HepG2 (cell line): ENCODE results near the gene HPD.

ENCODE experiments used
- CTCF ChIP-seq: sonication (generic); formaldehyde crosslinking; IDR thresholded peaks from 2 replicates; pipeline ENCODE4 v1.5.0; 2020; ENCODE audit warnings: mild to moderate bottlenecking, missing genetic modification reagents, moderate library complexity
- EP300 ChIP-seq, 3 experiments: sonication (generic) in 1 of 3; formaldehyde crosslinking in 1 of 3; IDR thresholded peaks; 2 replicates each; pipeline versions ENCODE4 v1.5.1 to v1.6.1; 2011 to 2020; ENCODE audit warnings: low read depth in 2 of 3, low read length in 2 of 3, borderline replicate concordance in 1 of 3, improper control_type of control experiment in 1 of 3, mild to moderate bottlenecking in 1 of 3, missing genetic modification reagents in 1 of 3, moderate library complexity in 1 of 3
- NFAT5 ChIP-seq: sonication (generic); formaldehyde crosslinking; IDR thresholded peaks from 2 replicates; pipeline ENCODE4 v1.4.0; 2020; ENCODE audit warnings: missing genetic modification reagents
- PREB ChIP-seq: sonication (generic); formaldehyde crosslinking; IDR thresholded peaks from 2 replicates; pipeline ENCODE4 v1.4.0; 2020; ENCODE audit warnings: missing genetic modification reagents
- TAF1 ChIP-seq: sonication (generic); formaldehyde crosslinking; IDR thresholded peaks from 2 replicates; pipeline ENCODE4 v1.4.0; 2020; ENCODE audit warnings: missing genetic modification reagents
- TOE1 ChIP-seq: sonication (generic); formaldehyde crosslinking; IDR thresholded peaks from 2 replicates; pipeline ENCODE4 v1.4.0; 2020; ENCODE audit warnings: mild to moderate bottlenecking, missing genetic modification reagents
- ZBTB2 ChIP-seq: sonication (generic); formaldehyde crosslinking; IDR thresholded peaks from 2 replicates; pipeline ENCODE4 v1.8.0; 2022; ENCODE audit warnings: low read depth, missing genetic modification reagents
- ZNF614 ChIP-seq: IDR thresholded peaks from 2 replicates; pipeline ENCODE4 v1.6.1; 2018; ENCODE audit warnings: missing biosample characterization, missing genetic modification reagents, inconsistent platforms, borderline replicate concordance

- TF ChIP-seq ZNF614 (CRISPR knock-in tag) (no peak), CTCF (no peak), TOE1 (CRISPR knock-in tag) (no peak), TAF1 (CRISPR knock-in tag) (no peak), EP300 (IDR thresholded peaks at IDR 0.05; ENCODE audit: low read depth in 2 of 2, low read length in 2 of 2) (no peak), EP300 (CRISPR knock-in tag; IDR thresholded peaks at IDR 0.05; ENCODE audit: borderline replicate concordance) (no peak), NFAT5 (CRISPR knock-in tag) (no peak), ZBTB2 (no peak), PREB (CRISPR knock-in tag) (no peak)
Measured at GRCh38 chr12:121866331-121866730, 7.7 kb upstream of the HPD start.
